ENCODE results near the gene TNK1. TPM values are rescaled to one million over a fixed set of nuclear protein-coding genes. Genes with fewer than 3 reads are reported as not detected.

The TNK1 gene
- total RNA-seq, 1 donor from 2014 or later = 1.8 TPM

DNA sequence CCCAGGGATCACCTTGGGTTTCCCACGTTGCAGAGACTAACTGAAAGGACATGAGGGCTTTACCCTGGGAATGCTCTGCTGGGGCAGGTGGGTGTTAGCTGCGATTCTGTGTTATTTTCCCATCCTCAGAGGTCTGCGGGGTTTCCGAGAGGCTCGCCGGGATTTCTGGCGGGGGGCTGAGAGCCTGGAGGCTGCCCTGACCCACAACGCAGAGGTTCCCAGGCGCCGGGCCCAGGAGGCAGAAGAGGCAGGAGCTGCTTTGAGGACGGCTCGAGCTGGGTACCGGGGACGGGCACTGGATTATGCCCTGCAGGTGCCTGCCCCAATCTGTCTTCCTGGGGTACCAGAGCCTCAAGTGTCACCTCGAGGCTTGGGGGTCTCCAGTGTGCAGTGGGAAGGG is 37.6 kb upstream of the TNK1 start:
- TF ChIP-seq EZH2 (IDR thresholded peaks at IDR 0.05) (no peak), EZH2phosphoT487 (IDR thresholded peaks at IDR 0.05) (no peak)
- TF ChIP-seq, protein P1, sequence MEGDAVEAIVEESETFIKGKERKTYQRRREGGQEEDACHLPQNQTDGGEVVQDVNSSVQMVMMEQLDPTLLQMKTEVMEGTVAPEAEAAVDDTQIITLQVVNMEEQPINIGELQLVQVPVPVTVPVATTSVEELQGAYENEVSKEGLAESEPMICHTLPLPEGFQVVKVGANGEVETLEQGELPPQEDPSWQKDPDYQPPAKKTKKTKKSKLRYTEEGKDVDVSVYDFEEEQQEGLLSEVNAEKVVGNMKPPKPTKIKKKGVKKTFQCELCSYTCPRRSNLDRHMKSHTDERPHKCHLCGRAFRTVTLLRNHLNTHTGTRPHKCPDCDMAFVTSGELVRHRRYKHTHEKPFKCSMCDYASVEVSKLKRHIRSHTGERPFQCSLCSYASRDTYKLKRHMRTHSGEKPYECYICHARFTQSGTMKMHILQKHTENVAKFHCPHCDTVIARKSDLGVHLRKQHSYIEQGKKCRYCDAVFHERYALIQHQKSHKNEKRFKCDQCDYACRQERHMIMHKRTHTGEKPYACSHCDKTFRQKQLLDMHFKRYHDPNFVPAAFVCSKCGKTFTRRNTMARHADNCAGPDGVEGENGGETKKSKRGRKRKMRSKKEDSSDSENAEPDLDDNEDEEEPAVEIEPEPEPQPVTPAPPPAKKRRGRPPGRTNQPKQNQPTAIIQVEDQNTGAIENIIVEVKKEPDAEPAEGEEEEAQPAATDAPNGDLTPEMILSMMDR (IDR thresholded peaks at IDR 0.05) = no peak
- Mint-ChIP-seq H3K36me3 (no peaks in the 10 kb centered on the region), H3K27me3 (ENCODE audit: insufficient read depth, low read depth) (peaks cover 7% of the 10 kb centered on the region), H3K9me3 (no peaks in the 10 kb centered on the region), H3K4me3 (no peak overlapping the region), H3K27ac (no peak overlapping the region), H3K4me1 (peaks cover 3% of the 10 kb centered on the region)
- Histone ChIP-seq H3F3A (ENCODE audit: low read depth) (peaks cover 5% of the 10 kb centered on the region), H3K27me3 (no peaks in the 10 kb centered on the region), H2AFZ (replicated peaks) (no peak overlapping the region), H4K20me1 (ENCODE audit: low read depth) (no peaks in the 10 kb centered on the region), H3K4me2 (no peak overlapping the region), H3K9ac (no peak overlapping the region), H3K36me3 (no peaks in the 10 kb centered on the region), H3K27ac (no peak overlapping the region), H3K9me3 (ENCODE audit: low read depth) (no peaks in the 10 kb centered on the region), H3K4me3 (no peak overlapping the region), H3K79me2 (ENCODE audit: low read depth) (no peaks in the 10 kb centered on the region), H3K4me1 (no peaks in the 10 kb centered on the region)
- DNase-seq (ENCODE audit: low spot score) = no peak

DNA sequence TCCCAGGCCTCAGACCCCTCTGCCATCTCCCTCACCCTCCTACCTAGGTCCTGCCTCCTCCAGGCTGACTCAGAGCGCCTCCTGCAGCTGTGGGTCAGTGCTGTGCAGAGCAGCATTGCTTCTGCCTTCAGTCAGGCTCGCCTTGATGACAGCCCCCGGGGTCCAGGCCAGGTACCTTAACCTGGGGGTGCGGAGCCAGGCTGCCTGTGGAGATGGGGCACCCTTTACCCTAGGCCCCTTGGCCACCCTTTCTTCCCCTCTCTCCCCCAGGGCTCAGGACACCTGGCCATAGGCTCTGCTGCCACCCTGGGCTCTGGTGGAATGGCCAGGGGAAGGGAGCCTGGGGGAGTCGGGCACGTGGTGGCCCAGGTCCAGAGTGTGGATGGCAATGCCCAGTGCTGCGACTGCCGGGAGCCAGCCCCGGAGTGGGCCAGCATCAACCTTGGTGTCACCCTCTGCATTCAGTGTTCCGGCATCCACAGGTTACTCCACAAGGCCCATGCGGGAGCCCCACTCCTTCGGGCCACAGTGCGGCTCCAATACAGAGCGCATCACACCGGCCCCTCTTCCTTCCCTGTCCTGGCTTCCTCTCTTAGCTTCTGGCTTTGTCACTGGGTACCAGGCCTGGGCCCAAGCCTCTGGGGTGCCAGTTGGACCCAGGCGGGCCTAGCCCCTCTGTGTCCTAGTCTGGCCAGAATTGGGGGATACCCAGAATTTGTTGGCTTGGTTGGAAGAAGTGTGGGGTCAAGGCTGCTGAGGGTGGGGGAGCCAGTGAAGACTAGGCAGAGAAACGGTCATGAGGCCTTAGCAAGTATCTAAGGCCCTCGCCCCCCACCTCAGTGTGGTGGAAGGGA is 33.9 kb upstream of the TNK1 start:
- no peak overlapping the region for H3K27ac Mint-ChIP-seq
- TF ChIP-seq, protein P1 (IDR thresholded peaks at IDR 0.05) = no peak
- no peak for TF ChIP-seq EZH2phosphoT487 (IDR thresholded peaks at IDR 0.05)
- no peak for TF ChIP-seq EZH2 (IDR thresholded peaks at IDR 0.05)
- H3K27me3 Mint-ChIP-seq (ENCODE audit: insufficient read depth, low read depth) = peaks cover 9% of the 10 kb centered on the region
- Histone ChIP-seq H2AFZ (replicated peaks) (no peak overlapping the region), H3K4me1 (peaks cover 9% of the 10 kb centered on the region), H3K4me3 (no peak overlapping the region), H3K9me3 (ENCODE audit: low read depth) (no peaks in the 10 kb centered on the region), H3K36me3 (no peaks in the 10 kb centered on the region), H3K27me3 (peaks cover 8% of the 10 kb centered on the region), H3K79me2 (ENCODE audit: low read depth) (no peaks in the 10 kb centered on the region), H4K20me1 (ENCODE audit: low read depth) (peaks cover 7% of the 10 kb centered on the region), H3K27ac (no peak overlapping the region), H3F3A (ENCODE audit: low read depth) (peaks cover 38% of the 10 kb centered on the region), H3K4me2 (no peak overlapping the region), H3K9ac (no peak overlapping the region)
- peaks cover 22% of the 10 kb centered on the region for H3K4me1 Mint-ChIP-seq
- DNase-seq (ENCODE audit: low spot score) = no peak
- H3K4me3 Mint-ChIP-seq = peak overlapping the region; percentile 68
- H3K9me3 Mint-ChIP-seq = no peaks in the 10 kb centered on the region
- no peaks in the 10 kb centered on the region for H3K36me3 Mint-ChIP-seq

DNA sequence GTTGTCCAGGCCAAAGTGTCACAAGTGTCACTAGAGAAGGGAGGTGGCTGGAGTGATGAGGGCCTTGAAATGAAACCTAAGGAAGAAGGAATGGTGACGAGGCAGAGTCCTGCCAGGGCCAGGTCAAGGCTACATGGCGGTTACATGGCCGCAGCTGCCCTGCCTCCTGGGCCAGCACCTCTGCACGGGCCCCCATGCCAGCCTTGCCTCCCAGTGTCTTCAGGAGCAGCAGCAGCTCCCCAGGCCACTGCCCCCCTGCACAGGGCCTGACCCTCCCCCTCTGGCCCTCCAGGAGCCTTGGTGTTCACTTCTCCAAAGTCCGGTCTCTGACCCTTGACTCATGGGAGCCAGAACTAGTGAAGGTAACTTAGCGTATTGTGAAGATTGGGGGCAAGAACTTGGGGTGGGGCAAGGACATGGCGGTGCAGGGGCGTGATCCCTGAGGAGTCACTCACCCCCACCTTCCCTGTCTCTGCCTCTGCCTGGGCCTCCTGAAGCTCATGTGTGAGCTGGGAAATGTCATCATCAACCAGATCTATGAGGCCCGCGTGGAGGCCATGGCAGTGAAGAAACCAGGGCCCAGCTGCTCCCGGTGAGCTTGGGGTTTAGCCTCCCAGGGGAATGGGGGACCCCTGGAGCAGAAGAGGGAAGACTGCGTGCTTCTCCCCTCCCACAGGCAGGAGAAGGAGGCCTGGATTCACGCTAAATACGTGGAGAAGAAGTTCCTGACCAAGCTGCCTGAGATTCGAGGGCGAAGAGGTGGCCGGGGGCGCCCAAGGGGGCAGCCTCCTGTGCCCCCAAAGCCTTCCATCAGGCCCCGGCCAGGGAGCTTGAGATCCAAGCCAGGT is 33.0 kb upstream of the TNK1 start:
- no peak overlapping the region for H3K4me2 ChIP-seq
- no peaks in the 10 kb centered on the region for H3K9me3 ChIP-seq (ENCODE audit: low read depth)
- Mint-ChIP-seq H3K9me3 (no peaks in the 10 kb centered on the region), H3K4me3 (peak overlapping the region; percentile 73), H3K4me1 (peaks cover 28% of the 10 kb centered on the region), H3K27me3 (ENCODE audit: insufficient read depth, low read depth) (peaks cover 9% of the 10 kb centered on the region), H3K27ac (no peak overlapping the region), H3K36me3 (no peaks in the 10 kb centered on the region)
- H4K20me1 ChIP-seq (ENCODE audit: low read depth) = peaks cover 7% of the 10 kb centered on the region
- no peaks in the 10 kb centered on the region for H3K79me2 ChIP-seq (ENCODE audit: low read depth)
- peaks cover 9% of the 10 kb centered on the region for H3K4me1 ChIP-seq
- no peak for DNase-seq (ENCODE audit: low spot score)
- no peak overlapping the region for H3K27ac ChIP-seq
- no peak overlapping the region for H3K9ac ChIP-seq
- no peaks in the 10 kb centered on the region for H3K36me3 ChIP-seq
- H3K27me3 ChIP-seq = peaks cover 8% of the 10 kb centered on the region
- H3K4me3 ChIP-seq = no peak overlapping the region
- H3F3A ChIP-seq (ENCODE audit: low read depth) = peaks cover 46% of the 10 kb centered on the region
- H2AFZ ChIP-seq (replicated peaks) = no peak overlapping the region
- TF ChIP-seq EZH2phosphoT487 (IDR thresholded peaks at IDR 0.05) (no peak), EZH2 (IDR thresholded peaks at IDR 0.05) (no peak)

All from neural progenitor cell (in vitro differentiated cells).